Stimulated activated naive CD4-positive, alpha-beta T cell (primary cell): ENCODE results near the gene P2RX5.

ENCODE experiments used
- DNase-seq, 6 experiments: peaks; one replicate each; lab custom pipeline; 2025; lab: John Stamatoyannopoulos, UW

P2RX5 gene

GRCh38 chr17:3681057-3681456 lies 14.9 kb downstream of the P2RX5 start:
- no peak for DNase-seq

DNA sequence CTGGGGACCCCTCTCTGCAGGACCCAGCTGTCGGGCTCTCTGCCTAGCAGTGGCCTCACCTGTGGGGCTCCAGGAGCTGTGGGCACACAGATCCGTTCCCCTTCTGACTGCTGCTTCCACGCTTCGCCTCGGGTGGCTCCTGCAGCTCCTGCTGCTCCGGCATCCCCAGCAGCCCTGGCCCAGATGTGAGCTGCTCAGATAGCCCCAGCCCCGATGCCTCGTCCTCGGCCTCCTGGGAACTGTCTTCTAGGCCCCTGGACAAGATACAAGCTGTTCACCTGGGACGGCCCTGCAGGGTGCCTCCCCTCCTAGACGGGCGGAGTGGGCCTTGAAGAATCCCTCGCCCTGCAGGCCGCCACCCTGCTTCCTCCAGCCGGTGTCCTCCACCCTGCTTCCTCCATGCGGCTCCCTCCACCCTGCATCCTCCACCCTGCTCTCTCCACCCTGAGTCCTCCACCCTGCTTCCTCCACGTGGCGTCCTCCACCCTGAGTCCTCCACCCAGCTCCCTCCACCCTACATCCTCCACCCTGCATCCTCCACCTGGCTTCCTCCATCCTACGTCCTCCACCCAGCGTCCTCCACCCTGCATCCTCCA lies 16.3 kb downstream of the P2RX5 start:
- DNase-seq = no peak

DNA sequence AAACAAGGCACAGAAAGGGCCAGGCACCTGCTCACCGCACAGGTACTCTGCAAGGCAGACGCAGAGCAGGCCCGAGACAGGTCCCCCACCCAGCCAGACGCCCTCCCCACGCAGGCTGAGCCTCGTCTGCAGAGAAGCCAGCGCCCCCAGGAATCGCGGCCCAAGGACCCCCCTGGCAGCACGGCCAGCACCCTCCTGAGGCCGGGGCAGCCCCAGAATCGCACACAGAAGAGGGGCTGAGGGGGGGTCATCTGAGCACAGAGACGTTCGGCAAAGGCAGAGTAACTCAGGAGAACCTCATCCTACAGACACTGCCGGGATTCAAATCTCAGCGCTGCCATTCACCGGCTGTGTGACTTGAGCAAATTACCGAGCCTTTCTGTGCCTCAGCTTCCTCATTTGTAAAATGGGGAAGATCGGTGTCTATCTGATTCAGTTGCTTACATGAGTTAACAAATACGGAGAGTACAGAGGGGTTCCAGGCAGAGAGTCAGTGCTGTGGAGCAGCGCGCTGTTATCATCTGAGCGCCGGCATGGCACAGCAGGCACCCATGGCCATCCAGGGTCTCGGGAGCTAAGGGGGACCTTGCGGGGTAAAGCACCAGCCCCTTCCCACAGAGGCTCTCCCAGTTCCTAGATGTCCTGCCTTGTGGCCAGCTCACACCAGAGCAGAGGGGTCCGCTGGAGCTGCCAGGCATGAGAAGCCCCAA lies 17.0 kb downstream of the P2RX5 start:
- DNase-seq = no peak

DNA sequence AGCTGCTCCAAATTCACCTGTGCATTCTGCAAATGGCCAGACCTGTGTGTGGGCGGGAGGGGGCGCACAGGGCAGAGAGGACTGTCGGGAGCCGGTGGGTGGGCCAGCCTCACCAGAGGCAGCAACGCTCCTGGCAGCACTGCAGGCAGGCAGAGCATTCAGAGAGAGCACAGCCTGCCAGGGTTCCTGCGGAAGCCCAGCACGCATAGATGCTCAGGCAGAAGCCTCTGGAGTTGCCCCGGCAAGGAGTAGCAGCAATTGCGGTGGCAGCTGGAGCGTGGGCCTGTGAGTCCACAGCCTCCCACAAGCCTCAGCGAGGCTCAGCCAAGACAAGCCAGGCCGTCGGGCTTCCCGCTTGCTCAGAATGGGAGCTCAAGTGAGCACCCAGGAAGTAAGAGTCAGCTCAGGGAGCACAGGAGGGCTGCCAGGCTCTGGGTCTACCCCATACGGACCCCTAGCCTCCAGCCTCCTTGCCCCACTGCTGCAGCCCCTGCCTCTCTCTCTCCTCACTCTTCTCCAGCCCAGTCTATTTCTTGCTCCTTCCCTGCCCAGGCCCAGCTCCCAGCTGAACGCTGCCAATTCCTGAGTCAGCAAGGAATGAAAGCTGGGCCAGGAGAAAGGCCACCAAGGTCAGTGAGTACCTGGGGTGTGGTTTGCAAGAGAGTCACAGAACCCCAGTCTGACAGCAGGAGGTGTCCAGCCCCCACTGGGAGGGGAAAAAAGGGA lies 17.7 kb downstream of the P2RX5 start:
- DNase-seq = no peak

- DNase-seq = no peak
Observed at GRCh38 chr17:3675886-3676285, 20.1 kb downstream of the P2RX5 start.

DNA sequence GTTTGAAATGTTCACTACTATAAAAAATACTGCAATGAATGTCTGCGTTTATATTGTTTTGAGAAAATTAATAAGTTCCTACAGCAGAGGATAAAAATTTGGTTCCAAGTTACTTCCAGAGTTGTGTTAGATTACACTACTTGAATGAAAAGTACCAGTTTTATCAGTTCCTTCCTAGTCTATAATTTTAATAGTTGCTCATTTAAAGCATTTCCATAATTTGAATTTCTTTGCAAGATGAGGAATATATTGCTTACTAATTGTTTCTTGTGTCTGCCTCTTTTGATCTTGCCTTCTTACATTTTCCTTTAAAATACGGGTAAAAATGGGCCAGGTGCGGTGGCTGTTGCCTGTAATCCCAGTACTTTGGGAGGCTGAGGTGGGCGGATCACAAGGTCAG lies 23.4 kb downstream of the P2RX5 start:
- DNase-seq = no peak

DNA sequence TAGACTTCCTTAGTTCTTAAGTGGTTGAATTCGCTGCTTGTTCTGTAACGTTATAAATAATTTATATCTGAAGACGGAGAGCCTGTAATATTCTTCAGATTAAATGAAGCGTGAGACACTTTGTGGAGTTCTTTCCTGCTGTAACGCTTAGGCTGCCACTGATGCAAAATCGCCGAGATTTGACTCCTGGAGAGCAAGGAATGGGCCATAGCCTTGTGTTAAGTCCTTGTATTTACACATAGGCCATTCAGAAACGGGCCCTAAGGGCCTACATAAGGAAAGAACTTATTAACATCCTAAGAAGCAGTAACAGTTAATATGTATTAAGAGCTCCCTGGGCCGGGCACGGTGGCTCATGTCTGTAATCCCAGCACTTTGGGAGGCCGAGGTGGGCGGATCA lies 26.4 kb downstream of the P2RX5 start:
- no peak for DNase-seq

- no peak for DNase-seq
Observed at GRCh38 chr17:3669085-3669347, 26.9 kb downstream of the P2RX5 start.

DNA sequence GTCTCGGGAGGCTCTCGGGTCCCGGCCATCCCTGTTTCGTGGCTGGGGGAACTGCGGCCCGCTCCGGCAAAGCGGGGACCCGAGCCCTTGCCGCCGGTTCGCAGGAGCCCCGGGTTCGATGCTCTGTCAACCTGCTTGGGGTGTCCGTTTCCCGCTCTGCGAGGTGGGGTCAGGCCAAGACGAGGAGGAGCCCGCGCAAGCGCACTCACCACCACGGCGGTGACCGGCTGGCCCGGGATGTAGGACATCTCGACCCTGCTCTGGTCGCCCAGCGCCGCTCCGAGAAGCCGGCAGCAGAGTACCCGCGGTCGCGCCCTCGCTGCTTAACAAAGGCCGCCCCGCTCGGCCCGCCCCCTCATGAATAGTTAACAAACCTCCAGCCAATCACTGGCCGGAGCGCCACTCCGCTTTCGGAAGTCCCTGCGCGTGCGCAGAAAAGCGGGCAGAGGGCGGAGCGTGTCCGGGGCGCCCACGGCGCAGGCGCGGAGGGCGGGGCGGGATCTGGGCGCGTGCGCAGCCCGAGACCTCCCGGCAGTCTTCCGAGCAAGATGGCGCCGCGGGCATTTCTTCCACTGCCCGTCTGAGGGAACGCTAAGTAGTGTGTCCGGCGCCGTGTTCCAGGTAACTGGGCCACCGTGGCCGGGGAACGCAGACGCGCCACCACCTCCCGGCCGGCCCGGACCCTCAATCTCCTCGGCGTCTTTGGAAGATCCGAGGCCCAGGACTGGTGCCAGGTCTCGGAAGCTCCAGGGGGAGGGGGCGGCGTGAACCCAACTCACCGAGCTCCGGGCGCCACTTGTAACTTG lies 27.5 kb downstream of the P2RX5 start, which contains the start of the genes EMC6 and TAX1BP3:
TSS of gene EMC6 (plus strand) at position 534 of the 806 bp plus-strand sequence. CDS start 335 bp downstream, outside the sequence.
TSS of gene TAX1BP3 (minus strand) at position 300 of the 806 bp plus-strand sequence. CDS start at position 248, 52 bp downstream.
- DNase-seq = peak; percentile 97 to 99 (median 98)

GRCh38 chr17:3667366-3668278 lies 28.3 kb downstream of the P2RX5 start:
- DNase-seq = no peak

DNA sequence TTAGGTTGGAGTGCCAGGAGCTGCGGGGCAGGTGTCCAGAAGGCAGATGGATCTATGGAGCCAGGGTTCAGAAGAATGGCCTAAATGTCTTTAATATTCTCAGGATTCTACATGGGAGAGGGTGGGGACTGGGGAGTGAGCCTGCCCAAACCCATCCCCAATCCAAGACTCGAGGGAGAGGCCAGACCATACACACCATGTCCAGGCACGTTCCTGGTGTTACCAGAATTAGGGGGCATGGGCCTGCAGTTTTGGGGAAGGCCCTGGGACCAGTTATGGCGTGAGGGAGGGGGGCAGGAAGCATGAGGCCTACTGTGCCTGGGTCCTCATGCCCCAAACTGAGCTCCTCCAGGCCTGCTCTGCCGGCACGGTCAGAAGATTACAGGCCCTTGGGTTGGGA lies 29.4 kb downstream of the P2RX5 start:
- DNase-seq = no peak

DNA sequence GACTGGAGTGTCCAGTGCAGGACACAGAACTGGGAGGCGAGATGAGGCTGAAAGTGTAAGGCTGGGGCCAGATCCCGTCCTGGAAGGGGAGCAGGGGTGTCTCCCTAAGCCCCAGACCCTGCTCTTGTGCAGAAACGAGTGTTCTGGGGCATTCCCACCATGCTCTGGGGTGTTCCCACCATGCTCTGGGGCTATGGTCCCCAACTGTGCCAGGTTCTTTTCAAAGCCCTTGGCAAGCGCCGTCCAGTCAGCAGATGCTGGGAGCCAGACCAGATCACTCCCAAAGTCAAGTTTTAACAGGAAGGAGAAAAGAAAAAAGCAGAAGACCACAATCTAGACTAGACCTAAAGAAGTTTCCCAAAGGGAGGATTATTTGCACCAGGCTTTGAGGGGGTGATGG lies 30.1 kb downstream of the P2RX5 start:
- DNase-seq = no peak

GRCh38 chr17:3663102-3664011 lies 32.6 kb downstream of the P2RX5 start:
- DNase-seq = no peak

DNA sequence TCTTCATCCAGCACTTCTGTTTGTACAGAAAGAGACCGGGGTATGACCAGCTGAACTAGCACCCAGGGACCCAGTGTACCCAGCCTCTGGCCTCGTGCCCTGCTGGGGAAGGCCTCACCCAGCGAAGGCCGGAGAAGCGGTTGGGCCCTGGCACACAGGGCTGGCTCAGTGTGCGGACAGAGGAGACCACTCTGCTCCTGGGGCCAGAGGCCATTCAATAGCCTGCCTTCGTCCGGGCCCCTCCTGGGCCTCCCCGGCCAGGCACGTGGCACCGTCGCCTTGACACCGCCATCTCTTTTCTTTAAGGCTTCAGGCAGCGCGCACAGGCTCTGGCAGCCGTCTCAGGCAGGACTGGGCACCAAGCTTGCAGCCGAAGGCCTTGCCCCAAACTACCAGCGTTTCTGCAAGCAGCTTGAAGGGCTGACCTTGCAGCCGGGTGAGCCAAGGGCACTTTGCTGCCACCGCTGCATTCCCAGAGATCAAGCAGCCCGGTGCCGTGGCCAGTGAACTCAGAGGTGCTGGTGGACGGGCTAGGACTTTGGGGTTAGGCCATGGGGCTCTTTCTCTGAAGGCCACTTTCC lies 35.6 kb downstream of the P2RX5 start:
- DNase-seq = no peak

DNA sequence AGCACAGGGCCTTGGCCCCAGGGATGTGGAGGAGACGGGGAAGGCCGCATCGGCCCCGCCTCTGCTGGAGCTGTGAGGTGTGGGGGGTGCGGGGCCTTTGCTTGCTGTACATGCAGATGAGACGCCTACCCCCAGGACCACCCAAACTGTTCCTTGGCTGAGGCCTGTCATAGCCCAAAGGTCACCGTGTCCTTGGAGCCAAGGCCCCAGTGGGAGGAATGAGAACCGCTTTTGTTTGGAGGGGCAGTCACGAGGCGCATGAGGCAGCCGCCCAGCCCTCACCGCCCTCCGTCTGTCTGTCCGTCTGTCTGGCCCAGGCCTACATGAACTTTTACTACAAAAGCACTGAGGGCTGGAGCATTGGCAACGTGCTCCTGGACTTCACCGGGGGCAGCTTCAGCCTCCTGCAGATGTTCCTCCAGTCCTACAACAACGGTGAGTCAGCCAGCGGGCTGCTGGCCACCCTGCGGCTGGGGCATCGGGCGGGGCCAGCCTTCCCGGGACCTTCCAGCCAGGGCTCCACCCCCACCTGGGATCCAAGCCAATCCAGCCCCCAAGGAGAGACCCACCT lies 36.3 kb downstream of the P2RX5 start:
- DNase-seq = no peak

DNA sequence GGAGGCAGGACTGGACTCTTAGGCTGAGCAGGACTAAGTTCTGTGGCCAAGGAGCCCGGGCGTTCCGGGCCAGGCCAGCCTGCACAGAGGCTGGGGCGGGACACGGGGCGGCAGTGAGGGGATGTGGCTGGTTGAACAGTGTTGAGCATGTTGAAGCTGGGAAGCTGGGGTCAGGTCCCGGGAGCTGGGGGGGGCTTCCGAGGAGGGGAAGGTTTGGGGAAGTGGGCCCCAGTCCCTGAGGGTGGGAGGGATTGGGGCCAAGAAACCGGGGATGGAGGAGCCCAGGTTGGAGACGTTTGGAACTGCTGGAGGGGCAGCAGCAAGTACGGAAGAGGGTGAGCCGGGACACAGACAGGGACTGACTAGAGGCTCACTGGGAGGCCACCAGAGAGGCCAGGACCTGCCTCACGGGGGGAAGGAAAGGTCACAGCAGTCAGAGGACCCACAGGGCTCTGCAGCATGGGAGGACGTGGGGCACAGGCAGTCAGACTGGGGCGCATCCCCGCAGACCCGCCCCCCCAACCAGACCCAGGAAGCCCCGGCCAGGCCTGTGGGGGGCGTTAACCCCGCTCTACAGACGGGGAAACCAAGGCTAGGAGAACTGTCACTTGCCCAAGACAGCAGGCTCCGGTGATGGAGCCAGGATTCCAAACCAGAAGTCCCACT lies 37.0 kb downstream of the P2RX5 start:
- DNase-seq = no peak

DNA sequence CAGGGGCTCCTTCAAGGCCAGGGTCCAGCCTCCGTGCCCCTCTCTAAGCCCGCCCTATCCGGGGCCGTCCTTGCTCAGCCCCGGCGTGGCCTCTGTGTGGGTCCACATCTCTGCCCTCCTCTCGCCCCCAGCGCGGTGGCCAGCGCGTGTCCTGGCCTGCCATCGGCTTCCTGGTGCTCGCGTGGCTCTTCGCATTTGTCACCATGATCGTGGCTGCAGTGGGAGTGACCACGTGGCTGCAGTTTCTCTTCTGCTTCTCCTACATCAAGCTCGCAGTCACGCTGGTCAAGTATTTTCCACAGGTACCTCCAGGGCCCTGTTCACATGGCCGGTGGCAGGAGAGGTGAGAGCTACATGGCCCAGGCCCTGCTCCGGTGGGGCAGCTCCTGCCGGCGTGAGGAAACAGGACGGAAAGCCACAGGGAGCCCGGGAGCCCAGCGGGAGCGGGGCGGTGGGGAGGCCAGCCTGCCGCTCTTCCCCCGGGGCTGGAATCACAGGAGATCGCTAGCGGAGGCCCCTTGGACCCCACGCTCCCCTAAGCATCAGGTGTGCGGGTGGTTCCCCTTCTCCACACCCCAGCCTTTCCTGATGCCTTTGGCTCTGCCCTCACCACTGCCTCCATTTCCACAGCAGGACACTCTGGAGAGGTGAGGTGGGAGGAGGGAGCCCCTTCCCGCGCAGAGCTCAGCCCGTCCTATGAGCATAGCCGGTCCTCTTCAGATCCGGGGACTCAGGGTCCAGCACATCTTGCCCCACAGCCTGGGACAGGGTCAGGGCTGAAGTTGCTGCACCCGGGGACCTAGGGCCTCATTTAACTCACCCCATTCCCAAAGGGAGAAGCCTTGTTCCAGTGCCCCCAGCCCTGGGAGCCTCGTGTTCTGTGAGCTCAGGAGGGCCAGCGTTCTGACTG lies 37.8 kb downstream of the P2RX5 start:
- DNase-seq = no peak

DNA sequence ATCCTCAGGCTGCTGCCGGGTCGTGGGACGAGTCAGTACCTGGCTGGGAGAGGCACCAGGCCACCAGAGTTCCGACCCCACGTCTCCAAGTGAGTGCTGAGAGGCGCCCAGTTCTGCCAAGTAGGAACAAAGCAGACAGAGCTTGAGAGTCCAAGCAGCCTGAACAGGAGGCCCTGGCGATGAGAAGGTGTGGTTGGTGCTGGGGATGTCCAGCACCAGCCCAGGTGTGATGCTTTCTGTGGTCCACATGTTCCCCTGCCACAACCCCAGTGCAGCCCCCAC lies 38.4 kb downstream of the P2RX5 start:
- no peak for DNase-seq
